PC-3 (cell line): ENCODE data around the gene PANK4.

ENCODE experiments used
- EZH2 ChIP-seq: fragments of 300-600 bp; sonication (generic); IDR thresholded peaks from one replicate; pipeline ENCODE4 v1.6.1; 2017; ENCODE audit warnings: antibody characterized with exemption, mild to moderate bottlenecking, low read length; ENCODE audit not compliant: unreplicated experiment
- EZH2phosphoT487 ChIP-seq: fragments of 300-600 bp; sonication (generic); IDR thresholded peaks from 2 replicates; pipeline ENCODE4 v1.6.1; 2018; ENCODE audit warnings: mild to moderate bottlenecking, antibody characterized with exemption, low read length, borderline replicate concordance
- TF ChIP-seq, protein P1 (sequence below): fragments of 300-600 bp; sonication (generic); conservative IDR thresholded peaks from 2 replicates; pipeline ENCODE4 v1.5.1; 2017; ENCODE audit warnings: antibody characterized with exemption, low read depth, mild to moderate bottlenecking, low read length

DNA sequence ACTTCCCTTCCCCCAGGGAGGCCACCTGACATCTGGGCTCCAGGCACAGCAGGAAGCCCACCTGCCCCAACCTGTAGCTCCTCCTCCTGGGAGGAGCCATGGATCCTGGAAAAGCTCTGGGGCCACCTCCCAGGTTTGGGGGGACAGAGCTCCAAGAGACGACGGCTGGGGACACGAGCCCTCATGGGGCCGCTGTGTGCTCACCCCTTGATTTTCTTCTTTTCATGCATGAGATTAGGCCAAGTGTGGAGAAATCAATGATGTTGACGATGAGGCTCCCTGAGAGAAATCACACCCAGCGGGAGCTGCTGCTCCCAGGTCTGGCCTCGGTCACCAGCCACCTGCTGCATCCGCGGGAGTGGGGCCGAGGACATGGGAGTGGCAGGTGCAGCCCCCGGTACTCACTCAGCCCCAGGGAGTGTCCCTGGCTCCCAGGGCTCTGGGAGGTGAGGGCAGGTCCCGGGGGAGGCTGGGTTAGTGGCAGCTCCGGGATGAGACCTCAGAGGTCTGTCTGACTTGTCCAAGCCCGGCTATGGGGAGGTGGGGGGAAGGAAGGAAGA lies 38.5 kb upstream of the PANK4 start:
- TF ChIP-seq, protein P1, sequence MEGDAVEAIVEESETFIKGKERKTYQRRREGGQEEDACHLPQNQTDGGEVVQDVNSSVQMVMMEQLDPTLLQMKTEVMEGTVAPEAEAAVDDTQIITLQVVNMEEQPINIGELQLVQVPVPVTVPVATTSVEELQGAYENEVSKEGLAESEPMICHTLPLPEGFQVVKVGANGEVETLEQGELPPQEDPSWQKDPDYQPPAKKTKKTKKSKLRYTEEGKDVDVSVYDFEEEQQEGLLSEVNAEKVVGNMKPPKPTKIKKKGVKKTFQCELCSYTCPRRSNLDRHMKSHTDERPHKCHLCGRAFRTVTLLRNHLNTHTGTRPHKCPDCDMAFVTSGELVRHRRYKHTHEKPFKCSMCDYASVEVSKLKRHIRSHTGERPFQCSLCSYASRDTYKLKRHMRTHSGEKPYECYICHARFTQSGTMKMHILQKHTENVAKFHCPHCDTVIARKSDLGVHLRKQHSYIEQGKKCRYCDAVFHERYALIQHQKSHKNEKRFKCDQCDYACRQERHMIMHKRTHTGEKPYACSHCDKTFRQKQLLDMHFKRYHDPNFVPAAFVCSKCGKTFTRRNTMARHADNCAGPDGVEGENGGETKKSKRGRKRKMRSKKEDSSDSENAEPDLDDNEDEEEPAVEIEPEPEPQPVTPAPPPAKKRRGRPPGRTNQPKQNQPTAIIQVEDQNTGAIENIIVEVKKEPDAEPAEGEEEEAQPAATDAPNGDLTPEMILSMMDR = no peak
- TF ChIP-seq EZH2 (no peak), EZH2phosphoT487 (no peak)
